ENCODE results near the gene LMNA.
A peak's percentile ranks its signal among the peaks of the same experiment; 100 is the strongest.

The LMNA gene

DNA sequence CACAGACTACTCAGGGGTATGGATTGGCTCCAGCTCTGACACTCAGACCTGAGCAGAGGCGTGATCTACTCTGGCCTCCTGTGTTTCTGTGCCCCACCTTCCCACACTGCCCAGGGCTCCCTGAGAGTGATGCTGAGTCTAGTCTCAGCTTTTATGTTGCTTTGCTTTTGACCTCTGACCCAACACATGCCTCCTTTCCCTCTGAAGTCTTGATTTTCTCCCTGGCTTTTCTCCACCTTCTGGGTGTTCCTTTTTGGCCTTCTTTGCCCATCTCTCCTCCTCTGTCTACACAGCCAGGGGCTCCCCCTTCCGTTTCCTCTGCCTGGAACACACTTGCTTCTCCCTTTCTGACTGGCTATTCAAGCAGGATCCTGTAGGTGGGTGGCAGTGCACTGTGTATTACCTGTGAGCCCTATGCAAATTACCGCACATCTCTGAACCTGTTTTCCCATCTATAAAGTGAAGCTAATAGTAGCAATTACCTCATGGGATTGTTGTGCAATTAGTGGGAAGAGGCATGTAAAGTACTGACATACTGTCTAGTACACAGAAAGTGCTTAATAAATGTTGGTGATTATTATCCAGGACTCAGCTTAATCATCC lies 18.5 kb upstream of the LMNA start:
- H3K4me1 ChIP-seq (ENCODE audit: control insufficient read depth in 1 of 2, insufficient read depth in 2 of 2, low read length in 2 of 2) = peaks cover 20 to 23% of the 10 kb centered on the region in 2 experiments
- no peak overlapping the region for H2AFZ ChIP-seq (ENCODE audit: insufficient read depth, low read length, poor library complexity)
- no peak overlapping the region for H2AK5ac ChIP-seq (ENCODE audit: low read length)
- no peak overlapping the region for H4K91ac ChIP-seq (ENCODE audit: low read depth, low read length)
- peak overlapping the region; percentile 24 for H3K27ac ChIP-seq (ENCODE audit: low read depth, low read length)
- H3K4me3 ChIP-seq (ENCODE audit: low read depth, low read length) = no peak overlapping the region
- no peak overlapping the region for H3K4me2 ChIP-seq (ENCODE audit: low read length)
- no peak overlapping the region for H3K18ac ChIP-seq (ENCODE audit: low read length)
- H3K9ac ChIP-seq (ENCODE audit: low read length) = no peak overlapping the region
- H3K4ac ChIP-seq (ENCODE audit: low read depth, low read length) = no peak overlapping the region
- no CpG with 5 or more reads among the region's 3 CpGs for WGBS (ENCODE audit: extremely low coverage, insufficient coverage, insufficient read length)
- H4K8ac ChIP-seq (ENCODE audit: low read depth, low read length) = no peak overlapping the region
- H3K27me3 ChIP-seq (ENCODE audit: insufficient read depth, low read length) = no peaks in the 10 kb centered on the region
- no peak overlapping the region for H3K23ac ChIP-seq (ENCODE audit: low read length)
- no peak overlapping the region for H2BK120ac ChIP-seq (ENCODE audit: insufficient read depth, low read length, poor library complexity)
- peaks cover 6% of the 10 kb centered on the region for H3K79me1 ChIP-seq (ENCODE audit: low read length)
- peaks cover 5% of the 10 kb centered on the region for H3K79me2 ChIP-seq (ENCODE audit: control insufficient read depth, insufficient read depth, low read length, poor library complexity)
- DNase-seq = no peak
- H3K36me3 ChIP-seq (ENCODE audit: control insufficient read depth in 1 of 2, insufficient read depth in 2 of 2, low read length in 2 of 2) = peaks cover 27 to 36% of the 10 kb centered on the region in 2 experiments
- H3K14ac ChIP-seq (ENCODE audit: low read length) = no peak overlapping the region
- H3K9me3 ChIP-seq (ENCODE audit: insufficient read depth, low read depth, low read length) = no peaks in the 10 kb centered on the region
- no peak overlapping the region for H2BK5ac ChIP-seq (ENCODE audit: low read depth, low read length, poor library complexity)
- H4K12ac ChIP-seq (ENCODE audit: low read depth, low read length) = no peak overlapping the region
- H2BK12ac ChIP-seq (ENCODE audit: low read length) = no peak overlapping the region

GRCh38 chr1:156096640-156097391 lies 17.7 kb upstream of the LMNA start:
- peak overlapping the region; percentile 33 for H3K14ac ChIP-seq (ENCODE audit: low read length)
- peak overlapping the region; percentile 50 for H3K4ac ChIP-seq (ENCODE audit: low read depth, low read length)
- H2AFZ ChIP-seq (ENCODE audit: insufficient read depth, low read length, poor library complexity) = peak overlapping the region; percentile 12
- peak overlapping the region; percentile 75 for H2BK5ac ChIP-seq (ENCODE audit: low read depth, low read length, poor library complexity)
- H3K4me3 ChIP-seq (ENCODE audit: low read depth, low read length) = no peak overlapping the region
- H3K79me2 ChIP-seq (ENCODE audit: control insufficient read depth, insufficient read depth, low read length, poor library complexity) = peaks cover 5% of the 10 kb centered on the region
- peak overlapping the region; percentile 57 for H2BK120ac ChIP-seq (ENCODE audit: insufficient read depth, low read length, poor library complexity)
- H2AK5ac ChIP-seq (ENCODE audit: low read length) = peak overlapping the region; percentile 72
- H3K23ac ChIP-seq (ENCODE audit: low read length) = no peak overlapping the region
- no peaks in the 10 kb centered on the region for H3K27me3 ChIP-seq (ENCODE audit: insufficient read depth, low read length)
- DNase-seq = peak; percentile 83 to 91
- peaks cover 6% of the 10 kb centered on the region for H3K79me1 ChIP-seq (ENCODE audit: low read length)
- WGBS (ENCODE audit: extremely low coverage, insufficient coverage, insufficient read length) = no CpG with 5 or more reads among the region's 14 CpGs
- H3K18ac ChIP-seq (ENCODE audit: low read length) = peak overlapping the region; percentile 40
- H4K91ac ChIP-seq (ENCODE audit: low read depth, low read length) = peak overlapping the region; percentile 79
- peak overlapping the region; percentile 9 for H2BK12ac ChIP-seq (ENCODE audit: low read length)
- H3K27ac ChIP-seq (ENCODE audit: low read depth, low read length) = peak overlapping the region; percentile 19
- no peaks in the 10 kb centered on the region for H3K9me3 ChIP-seq (ENCODE audit: insufficient read depth, low read depth, low read length)
- H4K8ac ChIP-seq (ENCODE audit: low read depth, low read length) = peak overlapping the region; percentile 24
- H4K12ac ChIP-seq (ENCODE audit: low read depth, low read length) = peak overlapping the region; percentile 23
- peaks cover 26 to 33% of the 10 kb centered on the region in 2 experiments for H3K36me3 ChIP-seq (ENCODE audit: control insufficient read depth in 1 of 2, insufficient read depth in 2 of 2, low read length in 2 of 2)
- H3K4me2 ChIP-seq (ENCODE audit: low read length) = no peak overlapping the region
- peaks cover 20 to 26% of the 10 kb centered on the region in 2 experiments for H3K4me1 ChIP-seq (ENCODE audit: control insufficient read depth in 1 of 2, insufficient read depth in 2 of 2, low read length in 2 of 2)
- H3K9ac ChIP-seq (ENCODE audit: low read length) = no peak overlapping the region

DNA sequence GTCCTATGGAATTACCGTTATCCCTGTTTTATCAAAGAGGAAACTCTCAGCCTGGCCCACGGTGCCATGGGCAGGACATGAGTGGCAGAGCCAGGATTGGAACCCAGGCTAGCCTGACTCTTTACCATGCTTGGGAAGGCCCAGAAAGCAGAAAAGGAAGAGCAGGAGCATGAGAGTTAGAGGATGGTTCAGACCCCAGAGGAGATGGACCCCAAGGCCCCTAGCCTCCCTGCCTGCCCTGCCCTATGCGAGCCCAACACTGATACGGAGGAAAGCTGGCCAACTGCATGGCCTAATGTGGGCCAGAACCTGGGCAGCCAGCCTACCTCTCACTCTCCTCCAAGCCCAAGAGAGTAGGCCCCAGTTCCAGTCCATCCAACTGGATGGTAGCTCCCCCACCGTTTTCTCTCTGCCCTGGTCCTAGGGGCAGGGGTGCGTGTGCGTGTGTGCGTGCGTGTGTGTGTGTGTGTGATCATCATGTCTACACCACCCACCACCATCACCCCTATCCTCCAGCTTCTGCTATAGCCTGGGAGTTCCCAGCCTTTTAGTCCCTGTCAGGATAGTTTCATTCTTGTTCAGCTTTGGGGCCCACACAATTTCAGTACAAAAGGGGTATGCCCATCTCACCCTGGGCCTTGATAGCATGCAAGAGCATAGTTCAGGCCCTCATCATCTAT lies 16.9 kb upstream of the LMNA start:
- Histone ChIP-seq H2BK5ac (ENCODE audit: low read depth, low read length, poor library complexity) (no peak overlapping the region), H3K9ac (ENCODE audit: low read length) (no peak overlapping the region)
- no CpG with 5 or more reads among the region's 9 CpGs for WGBS (ENCODE audit: extremely low coverage, insufficient coverage, insufficient read length)

DNA sequence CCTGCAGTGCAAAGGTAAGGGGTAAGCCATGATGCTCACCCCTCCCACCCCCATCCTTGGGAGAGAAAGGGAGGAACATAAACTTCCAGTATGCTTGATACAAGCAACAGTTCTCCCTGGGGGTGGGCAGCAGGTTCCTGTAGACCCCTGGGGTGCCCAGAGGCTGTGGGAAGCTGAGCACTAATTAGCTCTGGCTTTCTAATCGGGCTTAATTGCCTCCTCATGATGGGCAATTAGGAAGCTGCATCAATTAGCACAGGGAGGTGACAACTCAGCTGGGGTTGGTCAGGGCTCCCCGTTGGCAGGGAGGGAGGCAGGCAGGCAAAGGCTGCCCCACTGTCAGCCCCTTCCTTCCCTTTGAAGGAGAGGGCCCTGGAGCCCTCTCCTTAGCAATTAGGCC lies 15.7 kb upstream of the LMNA start:
- H4K12ac ChIP-seq (ENCODE audit: low read depth, low read length) = no peak overlapping the region
- no peak overlapping the region for H3K23ac ChIP-seq (ENCODE audit: low read length)
- no peak overlapping the region for H3K27ac ChIP-seq (ENCODE audit: low read depth, low read length)
- no peak overlapping the region for H3K9ac ChIP-seq (ENCODE audit: low read length)
- no peaks in the 10 kb centered on the region for H3K27me3 ChIP-seq (ENCODE audit: insufficient read depth, low read length)
- H3K79me1 ChIP-seq (ENCODE audit: low read length) = peaks cover 15% of the 10 kb centered on the region
- no peak overlapping the region for H4K8ac ChIP-seq (ENCODE audit: low read depth, low read length)
- no peak overlapping the region for H2BK5ac ChIP-seq (ENCODE audit: low read depth, low read length, poor library complexity)
- no peak overlapping the region for H3K4ac ChIP-seq (ENCODE audit: low read depth, low read length)
- no peaks in the 10 kb centered on the region for H3K9me3 ChIP-seq (ENCODE audit: insufficient read depth, low read depth, low read length)
- H3K36me3 ChIP-seq (ENCODE audit: control insufficient read depth in 1 of 2, insufficient read depth in 2 of 2, low read length in 2 of 2) = peaks cover 24 to 29% of the 10 kb centered on the region in 2 experiments
- no peak overlapping the region for H2BK12ac ChIP-seq (ENCODE audit: low read length)
- H3K18ac ChIP-seq (ENCODE audit: low read length) = no peak overlapping the region
- no peak for DNase-seq
- H2AFZ ChIP-seq (ENCODE audit: insufficient read depth, low read length, poor library complexity) = no peak overlapping the region
- H2AK5ac ChIP-seq (ENCODE audit: low read length) = no peak overlapping the region
- H4K91ac ChIP-seq (ENCODE audit: low read depth, low read length) = no peak overlapping the region
- no CpG with 5 or more reads among the region's 2 CpGs for WGBS (ENCODE audit: extremely low coverage, insufficient coverage, insufficient read length)
- H3K4me1 ChIP-seq (ENCODE audit: control insufficient read depth in 1 of 2, insufficient read depth in 2 of 2, low read length in 2 of 2) = peaks cover 35 to 41% of the 10 kb centered on the region in 2 experiments
- H3K14ac ChIP-seq (ENCODE audit: low read length) = no peak overlapping the region
- no peak overlapping the region for H2BK120ac ChIP-seq (ENCODE audit: insufficient read depth, low read length, poor library complexity)
- no peak overlapping the region for H3K4me2 ChIP-seq (ENCODE audit: low read length)
- H3K79me2 ChIP-seq (ENCODE audit: control insufficient read depth, insufficient read depth, low read length, poor library complexity) = peaks cover 8% of the 10 kb centered on the region
- no peak overlapping the region for H3K4me3 ChIP-seq (ENCODE audit: low read depth, low read length)

More for the DNA sequence above, 16.9 kb upstream of the LMNA start:
- H3K27ac ChIP-seq (ENCODE audit: low read depth, low read length) = no peak overlapping the region
- DNase-seq = no peak
- H3K79me2 ChIP-seq (ENCODE audit: control insufficient read depth, insufficient read depth, low read length, poor library complexity) = peaks cover 5% of the 10 kb centered on the region
- peaks cover 24 to 30% of the 10 kb centered on the region in 2 experiments for H3K4me1 ChIP-seq (ENCODE audit: control insufficient read depth in 1 of 2, insufficient read depth in 2 of 2, low read length in 2 of 2)
- no peak overlapping the region for H3K14ac ChIP-seq (ENCODE audit: low read length)
- H3K27me3 ChIP-seq (ENCODE audit: insufficient read depth, low read length) = no peaks in the 10 kb centered on the region
- H2AFZ ChIP-seq (ENCODE audit: insufficient read depth, low read length, poor library complexity) = no peak overlapping the region
- peak overlapping the region; percentile 1 for H3K4ac ChIP-seq (ENCODE audit: low read depth, low read length)
- H2BK120ac ChIP-seq (ENCODE audit: insufficient read depth, low read length, poor library complexity) = peak overlapping the region; percentile 57
- H3K79me1 ChIP-seq (ENCODE audit: low read length) = peaks cover 6% of the 10 kb centered on the region
- H3K4me2 ChIP-seq (ENCODE audit: low read length) = no peak overlapping the region
- H2BK12ac ChIP-seq (ENCODE audit: low read length) = no peak overlapping the region
- no peak overlapping the region for H4K8ac ChIP-seq (ENCODE audit: low read depth, low read length)
- no peak overlapping the region for H3K4me3 ChIP-seq (ENCODE audit: low read depth, low read length)
- peaks cover 28 to 29% of the 10 kb centered on the region in 2 experiments for H3K36me3 ChIP-seq (ENCODE audit: control insufficient read depth in 1 of 2, insufficient read depth in 2 of 2, low read length in 2 of 2)
- H2AK5ac ChIP-seq (ENCODE audit: low read length) = no peak overlapping the region
- no peak overlapping the region for H4K91ac ChIP-seq (ENCODE audit: low read depth, low read length)
- peak overlapping the region; percentile 20 for H4K12ac ChIP-seq (ENCODE audit: low read depth, low read length)
- peak overlapping the region; percentile 40 for H3K18ac ChIP-seq (ENCODE audit: low read length)
- no peak overlapping the region for H3K23ac ChIP-seq (ENCODE audit: low read length)
- no peaks in the 10 kb centered on the region for H3K9me3 ChIP-seq (ENCODE audit: insufficient read depth, low read depth, low read length)
